Transverse colon (tissue), 4 donors: Measurements from ENCODE around the gene PFN1. TPM values are rescaled to one million over a fixed set of nuclear protein-coding genes. Genes with fewer than 3 reads are reported as not detected.

ENCODE experiments used
- DNase-seq: peaks from one replicate; pipeline ENCODE4 v3.0.0-alpha.2; 2019
- H3K27ac ChIP-seq, 4 donors: fragments of 200-600 bp; sonication (generic); 2 replicates each; pipeline ENCODE4 v1.5.1; 2016 to 2018; ENCODE audit warnings: inconsistent platforms in 4 of 4
- H3K27me3 ChIP-seq: fragments of 200-600 bp; sonication (generic); 2 replicates; pipeline ENCODE4 v1.5.1; 2017; ENCODE audit warnings: inconsistent platforms
- H3K36me3 ChIP-seq, 4 donors: fragments of 200-600 bp; sonication (generic); 2 replicates each; pipeline ENCODE4 v1.5.1; 2017 to 2019; ENCODE audit warnings: inconsistent platforms in 4 of 4
- H3K4me1 ChIP-seq, 4 donors: fragments of 200-600 bp; sonication (generic); 2 replicates each; pipeline ENCODE4 v1.5.1; 2017 to 2020; ENCODE audit warnings: inconsistent platforms in 4 of 4
- H3K4me3 ChIP-seq, 4 donors: fragments of 200-600 bp; sonication (generic); 1 replicate in 1 of 4; 2 replicates in 3 of 4; pipeline versions ENCODE4 v1.5.1 to v1.6.1; 2017 to 2019; ENCODE audit warnings: inconsistent platforms in 4 of 4
- H3K9me3 ChIP-seq, 2 donors: fragments of 200-600 bp; sonication (generic); 2 replicates each; pipeline ENCODE4 v1.5.1; 2017 to 2019; ENCODE audit warnings: inconsistent platforms in 2 of 2
- CTCF ChIP-seq, 5 experiments: fragments of 200-600 bp in 3 of 5; fragments of 450-650 bp in 2 of 5; sonication (generic) in 3 of 5; IDR thresholded peaks; 1 replicate in 2 of 5; 2 replicates in 3 of 5; pipeline ENCODE4 v1.5.1; 2016 to 2017; ENCODE audit warnings: antibody characterized with exemption in 5 of 5, inconsistent platforms in 3 of 5, mild to moderate bottlenecking in 2 of 5, moderate library complexity in 1 of 5
- EP300 ChIP-seq: sonication (generic); formaldehyde crosslinking; IDR thresholded peaks from one replicate; pipeline ENCODE4 v1.6.1; 2017; ENCODE audit warnings: antibody characterized with exemption, low read depth
- POLR2A ChIP-seq: fragments of 450-650 bp; IDR thresholded peaks from one replicate; pipeline ENCODE4 v1.6.1; 2016; ENCODE audit warnings: antibody characterized with exemption, mild to moderate bottlenecking, moderate library complexity
- POLR2AphosphoS5 ChIP-seq, 3 donors: sonication (generic); formaldehyde crosslinking; IDR thresholded peaks; one replicate each; pipeline ENCODE4 v1.6.1; 2016; ENCODE audit warnings: antibody characterized with exemption in 3 of 3
- WGBS, 2 donors: methylation state at CpG; one replicate each; pipeline ENCODE4 v1.1.5; 2018; ENCODE audit warnings: low coverage in 1 of 2; 5-methylcytosine and 5-hydroxymethylcytosine counted together
- in situ Hi-C, 4 donors: fragments of 200-750 bp; cut with MboI; loops; one replicate each; pipeline versions ENCODE4 v1.15.0 to v1.15.1; 2017; ENCODE audit warnings: low sequenced_read_pairs in 3 of 4, low pct_ligation_motif_present in 1 of 4, low pct_unique_long_range_greater_than_20kb in 1 of 4
- intact Hi-C: fragments of 100-400 bp; cut with DNase I; formaldehyde crosslinking; loops from one replicate; pipeline ENCODE4 v1.15.1; 2023; ENCODE audit warnings: low total_unique reads
- total RNA-seq, 4 donors: library from RNA; depleted of rRNA; stranded (reverse); fragments of >200 nt; gene quantifications; one replicate each; pipeline ENCODE4 v1.1.0, GENCODE V29; 2016

PFN1 gene
- total RNA-seq, 4 donors from 2014 or later, result 743 to 1,049 (median 945) TPM

GRCh38 chr17:4967539-4968485 lies 19.5 kb upstream of the PFN1 start, which contains the start of gene SPAG7:
TSS of gene SPAG7 (minus strand) at chr17:4967817. CDS start at chr17:4967804, 13 bp downstream.
- in situ Hi-C loops (no loop called here), intact Hi-C loops (no loop called here)
- H3K27ac ChIP-seq, result peak within 1 kb of the TSS; percentile 91 to 98 (median 96)
- peak in 2 of 5 experiments; percentile 23 to 27 for TF ChIP-seq CTCF (IDR thresholded peaks at IDR 0.05)
- TF ChIP-seq POLR2A, result peak; percentile 79
- no peak for TF ChIP-seq EP300
- TF ChIP-seq POLR2AphosphoS5 (IDR thresholded peaks at IDR 0.05), result peak; percentile 65 to 91 (median 89)
- peaks cover 0 to 21% (median 4%) of the 10 kb centered on the region in 4 donors for H3K36me3 ChIP-seq
- peak within 1 kb of the TSS; percentile 52 to 82 (median 62) for H3K4me3 ChIP-seq
- peak; percentile 96 for DNase-seq
- H3K27me3 ChIP-seq, result no peaks in the 10 kb centered on the region
- no peaks in the 10 kb centered on the region for H3K9me3 ChIP-seq
- H3K4me1 ChIP-seq, result peaks cover 14 to 33% (median 26%) of the 10 kb centered on the region in 4 donors
- 0 to 1% methylated on average over 3 to 59 of the region's 66 CpGs for WGBS, 2 donors

- H3K36me3 ChIP-seq, result peaks cover 0 to 16% (median 3%) of the 10 kb centered on the region in 4 donors
- peaks cover 14 to 33% (median 26%) of the 10 kb centered on the region in 4 donors for H3K4me1 ChIP-seq
- in situ Hi-C loops, result no loop called here
- peak overlapping the region; percentile 91 to 98 (median 96) for H3K27ac ChIP-seq
- H3K9me3 ChIP-seq, result no peaks in the 10 kb centered on the region
- WGBS, 2 donors, result 0% methylated on average over 10 to 40 of the region's 42 CpGs
- no peak for TF ChIP-seq CTCF (IDR thresholded peaks at IDR 0.05)
- peak; percentile 32 for TF ChIP-seq POLR2A
- peak; percentile 25 to 56 (median 44) for TF ChIP-seq POLR2AphosphoS5 (IDR thresholded peaks at IDR 0.05)
- H3K4me3 ChIP-seq, result peak overlapping the region; percentile 52 to 82 (median 62)
- DNase-seq, result peak; percentile 98
- intact Hi-C loops, result no loop called here
- no peaks in the 10 kb centered on the region for H3K27me3 ChIP-seq
Observed at GRCh38 chr17:4966844-4967538, 18.7 kb upstream of the PFN1 start.

- peaks cover 14 to 33% (median 26%) of the 10 kb centered on the region in 4 donors for H3K4me1 ChIP-seq
- intact Hi-C loops, result no loop called here
- no peak for TF ChIP-seq POLR2AphosphoS5 (IDR thresholded peaks at IDR 0.05)
- no peak for TF ChIP-seq EP300
- TF ChIP-seq CTCF (IDR thresholded peaks at IDR 0.05), result no peak
- TF ChIP-seq POLR2A, result no peak
- DNase-seq, result no peak
- 97% methylated on average over 12 to 15 of the region's 15 CpGs for WGBS, 2 donors
- H3K27me3 ChIP-seq, result no peaks in the 10 kb centered on the region
- no peaks in the 10 kb centered on the region for H3K9me3 ChIP-seq
- no peak overlapping the region for H3K4me3 ChIP-seq
- in situ Hi-C loops, result no loop called here
- H3K36me3 ChIP-seq, result peaks cover 0 to 9% (median 3%) of the 10 kb centered on the region in 4 donors
- peak overlapping the region; percentile 91 to 98 (median 96) for H3K27ac ChIP-seq
Observed at GRCh38 chr17:4965311-4965986, 17.1 kb upstream of the PFN1 start.
